Fibroblast of villous mesenchyme (primary cell): ENCODE results near the gene KLF11. TPM values are rescaled to one million over a fixed set of nuclear protein-coding genes. Genes with fewer than 3 reads are reported as not detected.

Experiments
- DNase-seq: peaks from one replicate; pipeline ENCODE4 v3.0.0-alpha.2; 2010; ENCODE audit warnings: low read depth
- H3K4me3 ChIP-seq: 2 replicates; pipeline ENCODE4 v1.5.1; 2011; ENCODE audit warnings: low read depth, mild to moderate bottlenecking, low read length
- CTCF ChIP-seq: IDR thresholded peaks from 2 replicates; pipeline ENCODE4 v1.5.1; 2012; ENCODE audit warnings: low read depth, mild to moderate bottlenecking, low read length; ENCODE audit not compliant: insufficient read depth
- total RNA-seq: library from RNA; depleted of rRNA; stranded (reverse); fragments of >200 nt; gene quantifications from 2 replicates; pipeline ENCODE4 v1.2.3, GENCODE V29; 2012

KLF11 gene
- total RNA-seq, 1 donor, result 6.9 TPM

GRCh38 chr2:10079870-10080535 lies 36.7 kb downstream of the KLF11 start, which contains the start of gene CYS1:
Gene CYS1 (minus strand): TSS chr2:10080411. CDS start chr2:10080223, 188 bp downstream.
- no peak for DNase-seq
- peak within 1 kb of the TSS; percentile 43 for H3K4me3 ChIP-seq
- peak; percentile 5 for TF ChIP-seq CTCF

- no peak for TF ChIP-seq CTCF
- H3K4me3 ChIP-seq, result no peak overlapping the region
- no peak for DNase-seq
Measured at GRCh38 chr2:10080536-10081304, 37.4 kb downstream of the KLF11 start.

GRCh38 chr2:10083046-10083445 lies 39.7 kb downstream of the KLF11 start:
- peak; percentile 52 for DNase-seq
- no peak overlapping the region for H3K4me3 ChIP-seq
- no peak for TF ChIP-seq CTCF

- H3K4me3 ChIP-seq, result no peak overlapping the region
- no peak for DNase-seq
Measured at GRCh38 chr2:10083692-10084211, 40.4 kb downstream of the KLF11 start.

GRCh38 chr2:10084223-10084865 lies 41.0 kb downstream of the KLF11 start:
- no peak overlapping the region for H3K4me3 ChIP-seq
- DNase-seq, result no peak
- TF ChIP-seq CTCF, result no peak

More at GRCh38 chr2:10083692-10084211, 40.4 kb downstream of the KLF11 start:
- no peak for TF ChIP-seq CTCF

GRCh38 chr2:10085043-10085667 lies 41.8 kb downstream of the KLF11 start:
- no peak for DNase-seq
- no peak overlapping the region for H3K4me3 ChIP-seq
- no peak for TF ChIP-seq CTCF
